ENCODE data around the gene STXBP5.

DNA sequence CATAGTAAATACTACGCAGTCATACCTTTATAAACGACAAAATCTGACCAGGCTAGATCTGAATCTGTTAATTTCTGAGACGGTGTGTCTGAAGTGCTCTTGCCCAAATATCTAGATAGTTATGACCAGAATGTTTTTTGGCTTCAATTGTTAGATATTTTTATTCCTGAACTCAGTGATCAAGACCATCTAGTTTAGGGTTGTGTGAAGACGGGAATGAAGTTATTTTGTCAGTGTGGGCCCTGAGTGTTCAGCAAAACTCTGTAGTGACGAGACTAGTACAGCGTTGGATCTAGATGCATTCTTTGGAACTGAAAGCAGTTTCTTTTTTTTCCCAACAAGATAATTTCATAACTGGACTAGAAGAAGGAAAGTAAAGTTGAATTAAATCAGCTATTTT lies 3.1 kb downstream of the STXBP5 start:
- TF ChIP-seq POLR2A (IDR thresholded peaks at IDR 0.05): no peak
- TF ChIP-seq, protein P1, sequence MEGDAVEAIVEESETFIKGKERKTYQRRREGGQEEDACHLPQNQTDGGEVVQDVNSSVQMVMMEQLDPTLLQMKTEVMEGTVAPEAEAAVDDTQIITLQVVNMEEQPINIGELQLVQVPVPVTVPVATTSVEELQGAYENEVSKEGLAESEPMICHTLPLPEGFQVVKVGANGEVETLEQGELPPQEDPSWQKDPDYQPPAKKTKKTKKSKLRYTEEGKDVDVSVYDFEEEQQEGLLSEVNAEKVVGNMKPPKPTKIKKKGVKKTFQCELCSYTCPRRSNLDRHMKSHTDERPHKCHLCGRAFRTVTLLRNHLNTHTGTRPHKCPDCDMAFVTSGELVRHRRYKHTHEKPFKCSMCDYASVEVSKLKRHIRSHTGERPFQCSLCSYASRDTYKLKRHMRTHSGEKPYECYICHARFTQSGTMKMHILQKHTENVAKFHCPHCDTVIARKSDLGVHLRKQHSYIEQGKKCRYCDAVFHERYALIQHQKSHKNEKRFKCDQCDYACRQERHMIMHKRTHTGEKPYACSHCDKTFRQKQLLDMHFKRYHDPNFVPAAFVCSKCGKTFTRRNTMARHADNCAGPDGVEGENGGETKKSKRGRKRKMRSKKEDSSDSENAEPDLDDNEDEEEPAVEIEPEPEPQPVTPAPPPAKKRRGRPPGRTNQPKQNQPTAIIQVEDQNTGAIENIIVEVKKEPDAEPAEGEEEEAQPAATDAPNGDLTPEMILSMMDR (IDR thresholded peaks at IDR 0.05 in 4 of 5, conservative IDR thresholded peaks at IDR 0.05 in 1 of 5): no peak
